Activated B cell treated with CpG ODN at 0.5 μM for 24 hours (primary cell): ENCODE measurements around the gene RBM44. TPM values are rescaled to one million over a fixed set of nuclear protein-coding genes. Genes with fewer than 3 reads are reported as not detected.
"Not testable (repeated sequence)": the region's sequence is repeated elsewhere in the genome, so short reads cannot be mapped to it uniquely, and the experiment has no call there.

Experiments used
- ATAC-seq: fragments of 200-7000 bp; cut with Tn5 transposase; one replicate; pipeline ENCODE4 v1.10.0; 2021; ENCODE audit warnings: low read depth, mild to moderate bottlenecking, moderate library complexity
- CTCF ChIA-PET: fragments of 350-600 bp; sonication (Branson Sonifier 250); formaldehyde crosslinking; loops from one replicate; lab custom pipeline; 2021; ENCODE audit warnings: antibody characterized with exemption; lab: Charles Lee
- POLR2A ChIA-PET: fragments of 350-600 bp; sonication (Branson Sonifier 250); formaldehyde crosslinking; loops from one replicate; lab custom pipeline; 2021; ENCODE audit warnings: antibody characterized with exemption; lab: Charles Lee
- DNase-seq: peaks from one replicate; pipeline ENCODE4 v3.0.0; 2022
- H3K27ac Mint-ChIP-seq: one replicate; pipeline ENCODE4 v1.8.0; 2020; ENCODE audit warnings: mixed read lengths
- H3K27me3 Mint-ChIP-seq: one replicate; pipeline ENCODE4 v1.8.0; 2021; ENCODE audit warnings: mixed read lengths
- H3K36me3 Mint-ChIP-seq: one replicate; pipeline ENCODE4 v1.8.0; 2021; ENCODE audit warnings: low read depth, mixed read lengths
- H3K4me1 Mint-ChIP-seq: one replicate; pipeline ENCODE4 v1.8.0; 2021; ENCODE audit warnings: mixed read lengths
- H3K4me3 Mint-ChIP-seq: one replicate; pipeline ENCODE4 v1.8.0; 2020; ENCODE audit warnings: mild to moderate bottlenecking, mixed read lengths
- H3K9me3 Mint-ChIP-seq: one replicate; pipeline ENCODE4 v1.8.0; 2020; ENCODE audit warnings: mixed read lengths
- intact Hi-C: fragments of 100-400 bp; cut with micrococcal nuclease; formaldehyde crosslinking; loops from one replicate; pipeline ENCODE4 v1.15.1; 2024
- total RNA-seq: library from RNA; stranded (reverse); gene quantifications from 2 replicates; pipeline ENCODE4 v1.2.3, GENCODE V29; 2022
- TF ChIP-seq, protein P1 (sequence below): fragments of 200-600 bp; IDR thresholded peaks from one replicate; pipeline ENCODE4 v1.8.0; 2022; ENCODE audit warnings: antibody characterized with exemption, mild to moderate bottlenecking

Gene RBM44
- total RNA-seq, 1 donor from 2014 or later, result 1.3 TPM

DNA sequence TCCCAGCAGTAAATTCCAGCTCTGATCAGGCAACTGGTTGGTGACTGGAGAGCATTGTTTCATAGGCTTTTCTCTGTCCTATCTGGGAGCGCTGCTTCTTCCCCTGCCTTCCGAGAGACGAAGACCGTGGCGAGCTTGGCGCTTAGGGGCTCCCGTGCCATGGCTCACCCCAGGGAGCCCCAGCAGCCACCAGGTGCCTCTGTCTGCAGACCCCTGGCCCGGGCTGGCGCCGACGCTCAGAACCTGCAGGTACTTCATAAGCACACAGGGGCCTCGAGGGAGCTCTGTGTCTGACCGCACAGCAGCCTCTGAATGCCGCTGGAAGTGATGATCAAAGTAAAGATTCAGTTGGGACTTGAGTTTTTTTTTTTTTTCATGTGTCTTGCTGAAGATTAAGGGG, 19.1 kb upstream of the RBM44 start:
- Mint-ChIP-seq H3K4me3 (no peak overlapping the region), H3K4me1 (no peaks in the 10 kb centered on the region), H3K36me3 (peaks cover 80% of the 10 kb centered on the region), H3K27me3 (no peaks in the 10 kb centered on the region), H3K9me3 (no peaks in the 10 kb centered on the region), H3K27ac (no peak overlapping the region)
- ATAC-seq (no peak), DNase-seq (no peak)
- ChIA-PET POLR2A (no interaction called here), CTCF (no interaction called here)
- intact Hi-C loops, result loop anchor here (10.0 kb wide), 1 partner anchor 485 kb away; no protein-coding TSS in a partner anchor
- TF ChIP-seq, protein P1, sequence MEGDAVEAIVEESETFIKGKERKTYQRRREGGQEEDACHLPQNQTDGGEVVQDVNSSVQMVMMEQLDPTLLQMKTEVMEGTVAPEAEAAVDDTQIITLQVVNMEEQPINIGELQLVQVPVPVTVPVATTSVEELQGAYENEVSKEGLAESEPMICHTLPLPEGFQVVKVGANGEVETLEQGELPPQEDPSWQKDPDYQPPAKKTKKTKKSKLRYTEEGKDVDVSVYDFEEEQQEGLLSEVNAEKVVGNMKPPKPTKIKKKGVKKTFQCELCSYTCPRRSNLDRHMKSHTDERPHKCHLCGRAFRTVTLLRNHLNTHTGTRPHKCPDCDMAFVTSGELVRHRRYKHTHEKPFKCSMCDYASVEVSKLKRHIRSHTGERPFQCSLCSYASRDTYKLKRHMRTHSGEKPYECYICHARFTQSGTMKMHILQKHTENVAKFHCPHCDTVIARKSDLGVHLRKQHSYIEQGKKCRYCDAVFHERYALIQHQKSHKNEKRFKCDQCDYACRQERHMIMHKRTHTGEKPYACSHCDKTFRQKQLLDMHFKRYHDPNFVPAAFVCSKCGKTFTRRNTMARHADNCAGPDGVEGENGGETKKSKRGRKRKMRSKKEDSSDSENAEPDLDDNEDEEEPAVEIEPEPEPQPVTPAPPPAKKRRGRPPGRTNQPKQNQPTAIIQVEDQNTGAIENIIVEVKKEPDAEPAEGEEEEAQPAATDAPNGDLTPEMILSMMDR, result no peak

DNA sequence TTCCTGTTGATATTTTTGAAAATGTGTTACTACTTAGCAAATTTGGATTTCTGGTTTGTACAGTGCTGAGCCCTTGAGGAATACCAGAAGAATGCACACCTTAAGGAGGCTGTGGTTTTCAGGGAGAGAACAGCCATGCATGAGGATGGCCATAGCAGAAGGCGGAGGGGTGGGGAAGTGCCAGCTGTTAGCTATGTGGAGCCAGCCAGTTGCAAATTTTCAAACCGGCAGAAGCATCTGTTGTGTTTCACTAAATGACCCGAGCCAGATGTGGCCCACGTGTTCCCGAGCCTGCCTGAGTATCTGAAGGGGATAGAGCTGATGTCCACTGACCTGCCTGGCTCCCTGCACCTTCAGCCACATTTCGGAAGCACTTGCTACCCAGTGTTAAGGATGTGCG, 16.4 kb upstream of the RBM44 start:
- Mint-ChIP-seq H3K27me3 (no peaks in the 10 kb centered on the region), H3K36me3 (peaks cover 80% of the 10 kb centered on the region), H3K27ac (no peak overlapping the region), H3K4me1 (no peaks in the 10 kb centered on the region), H3K9me3 (peaks cover 3% of the 10 kb centered on the region), H3K4me3 (no peak overlapping the region)
- intact Hi-C loops, result no loop called here
- ChIA-PET CTCF (no interaction called here), POLR2A (no interaction called here)
- TF ChIP-seq, protein P1, result no peak
- ATAC-seq (no peak), DNase-seq (no peak)

DNA sequence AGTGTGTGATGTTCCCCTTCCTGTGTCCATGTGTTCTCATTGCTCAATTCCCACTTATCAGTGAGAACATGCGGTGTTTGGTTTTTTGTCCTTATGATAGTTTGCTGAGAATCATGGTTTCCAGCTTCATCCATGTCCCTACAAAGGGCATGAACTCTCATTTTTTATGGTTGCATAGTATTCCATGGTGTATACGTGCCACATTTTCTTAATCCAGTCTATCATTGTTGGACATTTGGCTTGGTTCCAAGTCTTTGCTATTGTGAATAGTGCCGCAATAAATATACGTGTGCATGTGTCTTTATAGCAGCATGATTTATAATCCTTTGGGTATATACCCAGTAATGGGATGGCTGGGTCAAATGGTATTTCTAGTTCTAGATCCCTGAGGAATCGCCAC, 14.9 kb upstream of the RBM44 start:
- H3K4me1 Mint-ChIP-seq, DNase-seq, H3K27me3 Mint-ChIP-seq, H3K9me3 Mint-ChIP-seq, POLR2A ChIA-PET, H3K27ac Mint-ChIP-seq, CTCF ChIA-PET, H3K4me3 Mint-ChIP-seq, ATAC-seq, intact Hi-C loops: not testable (repeated sequence)
- peaks cover 74% of the 10 kb centered on the region for H3K36me3 Mint-ChIP-seq

DNA sequence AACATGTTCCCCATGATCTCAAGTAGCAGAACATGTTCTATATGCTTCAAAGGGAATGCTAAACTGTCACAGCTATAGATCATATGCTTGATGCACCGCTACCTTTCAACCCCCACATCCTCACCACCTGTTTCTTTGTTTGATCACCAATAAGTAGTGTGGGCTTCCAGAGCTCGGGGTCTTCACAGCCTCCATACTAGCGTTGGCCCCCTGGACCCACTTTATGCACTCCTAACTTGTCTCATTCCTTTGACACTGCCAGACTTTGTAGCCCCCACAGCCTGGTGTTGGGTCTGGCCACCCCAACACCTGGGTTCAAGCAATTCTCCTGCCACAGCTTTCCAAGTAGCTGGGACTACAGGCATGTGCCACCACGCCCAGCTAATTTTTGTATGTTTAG, 11.6 kb upstream of the RBM44 start:
- CTCF ChIA-PET, result no interaction called here
- Mint-ChIP-seq H3K36me3 (peaks cover 44% of the 10 kb centered on the region), H3K4me3 (no peak overlapping the region), H3K9me3 (peaks cover 3% of the 10 kb centered on the region), H3K4me1 (no peaks in the 10 kb centered on the region), H3K27me3 (no peaks in the 10 kb centered on the region), H3K27ac (no peak overlapping the region)
- no peak for ATAC-seq
- POLR2A ChIA-PET, result no interaction called here
- TF ChIP-seq, protein P1, result no peak
- no peak for DNase-seq
- intact Hi-C loops, result loop anchor here (1.0 kb wide), 1 partner anchor 23 kb away; no protein-coding TSS in a partner anchor

DNA sequence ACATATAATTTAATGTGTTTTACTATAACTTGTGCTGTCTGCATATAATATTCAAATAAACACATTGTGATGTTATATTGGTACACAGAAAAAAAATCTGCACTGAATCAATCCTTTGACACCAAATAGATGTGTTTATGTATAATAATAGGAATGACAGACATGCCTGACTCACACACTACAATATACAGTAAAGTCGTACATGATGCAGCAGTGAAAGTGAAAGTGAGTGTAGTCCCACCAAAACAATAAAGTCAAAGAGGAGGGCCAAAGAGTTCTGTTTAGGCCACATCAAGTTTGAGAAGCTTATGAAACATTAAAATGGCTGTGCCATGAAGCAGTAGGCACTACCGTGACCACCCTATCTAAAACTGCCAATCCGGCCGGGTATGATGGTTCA, 8.2 kb upstream of the RBM44 start:
- Mint-ChIP-seq H3K4me1 (no peaks in the 10 kb centered on the region), H3K4me3 (no peak overlapping the region), H3K36me3 (peaks cover 23% of the 10 kb centered on the region), H3K27ac (no peak overlapping the region), H3K27me3 (no peaks in the 10 kb centered on the region), H3K9me3 (peaks cover 3% of the 10 kb centered on the region)
- intact Hi-C loops, result no loop called here
- POLR2A ChIA-PET, result no interaction called here
- CTCF ChIA-PET, result no interaction called here
- ATAC-seq (no peak), DNase-seq (no peak)
- TF ChIP-seq, protein P1, result no peak
